Measurements from ENCODE around the gene ATP7A.
"Not testable (repeated sequence)": the region's sequence is repeated elsewhere in the genome, so short reads cannot be mapped to it uniquely, and the experiment has no call there.

ATP7A gene

DNA sequence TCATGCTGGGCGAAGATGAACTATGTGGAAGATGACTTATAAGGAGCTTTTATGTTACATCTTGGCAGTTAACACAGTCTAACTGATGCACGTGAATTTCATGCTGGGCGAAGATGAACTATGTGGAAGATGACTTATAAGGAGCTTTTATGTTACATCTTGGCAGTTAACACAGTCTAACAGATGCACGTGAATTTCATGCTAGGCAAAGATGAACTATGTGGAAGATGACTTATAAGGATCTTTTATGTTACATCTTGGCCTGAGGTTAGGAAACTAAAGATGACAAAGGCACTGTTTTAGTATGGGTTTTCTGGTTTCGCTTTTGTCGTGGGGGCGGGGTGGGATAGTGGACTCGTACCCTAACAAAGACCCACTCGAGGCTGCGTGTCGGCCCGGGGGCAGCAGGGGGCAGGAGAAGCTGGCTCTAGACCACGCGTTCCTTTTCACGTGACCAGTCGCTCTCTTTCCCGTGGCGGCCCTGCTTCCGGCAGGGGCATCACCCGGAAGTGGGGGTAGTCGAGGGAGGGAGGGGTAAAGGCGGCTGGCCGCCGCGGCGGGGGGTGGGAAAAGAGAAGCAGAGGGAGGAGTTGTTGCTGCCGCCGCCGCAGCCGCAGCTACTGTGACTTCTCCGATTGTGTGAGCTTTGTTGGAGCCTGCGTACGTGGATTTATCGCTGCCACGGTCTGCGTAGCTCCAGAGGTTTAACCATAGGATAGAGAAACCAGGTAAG, at the start of gene ATP7A:
TSS of gene ATP7A (plus strand) at position 586 of the 733 bp plus-strand sequence. CDS start 60,949 bp downstream, outside the sequence.
- FAIRE-seq = no peak

DNA sequence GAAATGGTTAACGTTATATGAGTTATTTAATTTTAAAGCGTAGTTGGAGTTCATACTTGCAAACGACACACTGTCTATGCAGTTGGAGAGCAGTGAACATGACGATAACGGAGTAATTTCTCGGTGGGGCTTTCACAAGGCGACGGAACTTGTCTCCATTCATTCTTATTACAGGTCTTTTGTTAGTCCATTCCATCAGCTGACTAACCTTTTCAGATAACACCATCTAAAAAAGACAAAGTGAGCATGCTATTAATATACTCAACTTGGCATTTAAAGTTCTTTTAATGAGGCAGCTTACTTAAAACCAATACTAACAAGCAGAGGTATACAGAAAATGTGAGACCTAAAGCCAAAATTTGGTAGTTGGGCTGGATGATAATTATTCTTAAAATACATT, 35.1 kb upstream of the ATP7A start:
- FAIRE-seq = no peak

DNA sequence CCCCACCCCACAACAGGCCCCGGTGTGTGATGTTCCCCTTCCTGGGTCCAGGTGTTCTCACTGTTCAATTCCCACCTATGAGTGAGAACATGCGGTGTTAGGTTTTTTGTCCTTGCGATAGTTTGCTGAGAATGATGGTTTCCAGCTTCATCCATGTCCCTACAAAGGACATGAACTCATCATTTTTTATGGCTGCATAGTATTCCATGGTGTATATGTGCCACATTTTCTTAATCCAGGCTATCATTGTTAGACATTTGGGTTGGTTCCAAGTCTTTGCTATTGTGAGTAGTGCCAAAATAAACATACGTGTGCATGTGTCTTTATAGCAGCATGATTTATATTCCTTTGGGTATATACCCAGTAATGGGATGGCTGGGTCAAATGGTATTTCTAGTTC, 29.1 kb upstream of the ATP7A start:
- FAIRE-seq = not testable (repeated sequence)

DNA sequence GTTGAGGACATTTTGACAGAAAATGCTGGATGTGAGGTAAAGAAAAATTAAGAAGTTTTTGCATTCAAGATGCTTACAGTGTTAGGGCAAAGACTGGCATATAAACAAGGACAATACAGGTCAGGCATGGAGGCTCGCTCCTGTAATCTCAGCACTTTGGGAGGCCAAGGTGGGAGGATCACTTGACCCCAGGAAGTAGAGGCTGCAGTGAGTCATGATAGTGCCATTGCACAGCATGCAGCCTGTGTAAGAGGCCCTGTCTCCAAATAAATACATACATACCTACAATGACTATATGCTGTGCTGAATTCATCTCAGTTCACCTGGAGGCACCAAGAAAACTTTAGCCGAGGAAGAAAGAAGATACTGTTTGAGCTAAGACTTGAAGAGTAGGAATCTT, 17.6 kb upstream of the ATP7A start:
- no peak for FAIRE-seq

DNA sequence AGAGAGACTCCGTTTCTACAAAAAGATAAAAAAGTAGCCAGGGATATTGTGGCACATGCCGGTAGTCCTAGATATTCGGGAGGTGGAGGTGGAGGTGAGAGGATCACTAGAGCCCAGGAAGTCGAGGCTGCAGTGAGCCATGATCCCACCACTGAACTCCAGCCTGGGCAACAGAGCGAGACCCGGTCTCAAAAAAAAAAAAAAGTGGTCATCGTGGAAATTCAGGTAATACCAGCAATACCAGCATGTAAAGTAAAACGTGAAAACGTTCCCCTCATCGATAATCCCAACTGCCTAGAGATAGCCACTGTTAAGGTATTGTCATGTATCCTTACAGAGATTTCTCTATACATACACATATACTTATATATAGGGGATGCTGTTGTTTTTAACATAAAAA, 16.8 kb upstream of the ATP7A start:
- FAIRE-seq = no peak

DNA sequence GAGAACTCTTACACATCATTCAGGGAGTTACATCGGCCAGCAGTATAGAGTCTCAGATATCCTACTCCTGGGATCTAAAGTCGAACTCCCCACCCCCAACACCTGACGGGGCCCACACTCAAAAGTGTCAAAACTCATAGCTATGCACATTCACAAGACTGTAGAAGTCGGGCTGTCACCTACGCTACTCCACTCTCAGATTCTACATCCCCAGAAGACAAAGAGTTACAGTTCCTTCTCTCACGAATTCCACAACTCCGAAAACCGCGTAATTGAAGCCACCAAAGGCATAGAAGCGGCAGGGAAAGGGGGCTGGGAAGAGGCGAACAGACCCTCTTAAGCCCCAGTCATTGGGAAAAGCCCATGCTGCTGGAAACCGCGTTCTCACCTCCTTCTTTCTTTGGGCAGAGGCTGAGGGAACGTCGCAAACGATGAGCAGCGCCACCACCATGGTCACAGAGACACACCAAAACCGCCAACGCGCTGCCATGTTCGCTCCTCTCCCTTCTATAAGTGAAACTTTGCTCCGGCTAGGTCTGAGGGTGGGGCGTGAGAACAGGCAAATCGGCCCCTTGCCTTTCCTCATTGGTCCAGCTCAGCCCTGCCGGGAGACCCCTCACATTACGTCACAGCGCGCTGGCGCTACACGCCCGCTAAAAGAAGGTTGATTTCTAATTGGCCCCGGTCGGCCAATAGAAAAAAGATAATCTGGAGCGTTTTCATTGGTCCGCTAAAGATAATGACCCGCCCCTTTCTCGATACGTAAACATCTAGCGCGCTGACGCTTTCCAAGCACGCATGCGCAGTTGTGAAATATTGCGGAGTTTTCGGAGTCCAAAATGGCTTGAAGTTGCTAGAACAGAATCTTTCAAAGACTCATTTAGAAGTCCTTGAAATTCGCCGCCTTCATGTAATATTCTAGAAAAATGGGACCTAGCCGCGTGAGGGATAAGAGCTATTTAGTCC, 15.3 kb upstream of the ATP7A start, which contains the start of gene MAGT1:
TSS of gene MAGT1 (minus strand) at position 515 of the 966 bp plus-strand sequence. CDS start at position 490, 25 bp downstream.
- FAIRE-seq = peak; percentile 99

DNA sequence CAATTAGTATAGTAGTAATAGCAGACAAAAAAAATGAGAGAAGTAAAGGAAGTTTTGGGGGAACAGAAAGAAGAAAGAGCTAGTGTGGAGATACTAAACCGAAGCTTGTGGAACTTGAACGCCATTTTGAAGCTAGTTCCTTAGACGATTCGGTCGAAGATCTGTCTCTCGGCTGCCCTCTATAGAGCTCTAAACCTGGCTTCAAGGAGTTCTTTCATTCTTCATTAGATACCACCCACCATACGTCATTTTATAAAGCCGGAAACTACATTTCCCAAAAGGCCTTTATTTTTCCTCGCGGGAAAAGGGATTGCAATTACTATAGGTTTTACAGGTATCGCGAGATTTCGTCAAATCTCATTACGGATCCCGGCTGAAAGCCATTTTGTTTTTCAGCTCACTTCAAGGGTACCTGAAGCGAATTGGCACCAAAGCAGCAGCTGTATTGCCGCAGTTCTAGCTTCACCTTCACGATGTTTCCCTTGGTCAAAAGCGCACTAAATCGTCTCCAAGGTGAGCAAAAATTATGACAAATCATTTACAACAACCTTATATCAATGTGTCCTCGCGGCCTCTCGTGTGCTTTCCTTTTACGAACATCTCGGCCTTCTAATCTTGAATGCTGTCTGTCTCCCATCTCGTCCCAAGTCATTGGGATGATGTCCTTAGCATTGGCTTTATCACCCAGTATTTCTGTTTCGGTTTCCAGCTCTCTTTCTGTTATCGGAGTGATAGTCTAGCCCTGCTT, 11.2 kb upstream of the ATP7A start, which contains the start of gene COX7B:
TSS of gene COX7B (plus strand) at position 388 of the 748 bp plus-strand sequence. CDS start at position 474, 86 bp downstream.
- peak; percentile 98 for FAIRE-seq

DNA sequence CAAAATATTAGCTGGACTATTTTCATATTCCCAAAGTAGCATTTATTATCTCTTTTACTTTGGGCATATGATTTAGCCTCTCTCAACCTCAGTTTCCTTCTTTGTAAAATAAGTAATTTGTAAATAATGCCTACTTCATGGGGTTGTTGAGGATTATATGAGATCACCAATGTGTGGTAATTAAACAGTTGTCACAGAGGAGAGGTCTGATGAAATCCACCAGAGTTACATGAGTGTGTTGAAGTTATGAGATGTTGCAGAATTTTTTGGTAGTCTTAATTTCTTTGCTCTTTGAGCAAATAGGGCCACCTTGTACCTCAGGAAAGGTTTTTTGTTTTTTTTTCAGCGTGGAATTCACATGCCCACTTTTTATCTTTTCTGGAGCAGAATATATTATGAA, 9.8 kb upstream of the ATP7A start:
- FAIRE-seq = no peak

DNA sequence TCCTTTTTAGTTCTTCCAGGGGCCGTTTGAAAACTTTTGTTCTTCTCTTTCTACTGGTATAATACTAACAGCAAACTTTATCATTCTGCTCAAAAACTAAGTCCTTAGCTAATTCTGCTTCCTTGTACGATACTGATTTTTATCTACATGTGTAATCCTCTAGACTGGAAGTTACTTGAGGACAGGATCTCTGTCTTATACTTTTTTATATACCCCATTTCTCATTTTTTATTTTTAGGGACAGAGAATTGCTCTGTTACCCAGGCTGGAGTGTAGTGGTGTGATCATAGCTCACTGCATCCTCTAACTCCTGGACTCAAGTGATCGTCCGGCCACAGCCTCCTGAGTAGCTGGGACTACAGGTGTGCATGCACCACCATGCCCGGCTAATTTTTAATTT, 9.0 kb upstream of the ATP7A start:
- no peak for FAIRE-seq

DNA sequence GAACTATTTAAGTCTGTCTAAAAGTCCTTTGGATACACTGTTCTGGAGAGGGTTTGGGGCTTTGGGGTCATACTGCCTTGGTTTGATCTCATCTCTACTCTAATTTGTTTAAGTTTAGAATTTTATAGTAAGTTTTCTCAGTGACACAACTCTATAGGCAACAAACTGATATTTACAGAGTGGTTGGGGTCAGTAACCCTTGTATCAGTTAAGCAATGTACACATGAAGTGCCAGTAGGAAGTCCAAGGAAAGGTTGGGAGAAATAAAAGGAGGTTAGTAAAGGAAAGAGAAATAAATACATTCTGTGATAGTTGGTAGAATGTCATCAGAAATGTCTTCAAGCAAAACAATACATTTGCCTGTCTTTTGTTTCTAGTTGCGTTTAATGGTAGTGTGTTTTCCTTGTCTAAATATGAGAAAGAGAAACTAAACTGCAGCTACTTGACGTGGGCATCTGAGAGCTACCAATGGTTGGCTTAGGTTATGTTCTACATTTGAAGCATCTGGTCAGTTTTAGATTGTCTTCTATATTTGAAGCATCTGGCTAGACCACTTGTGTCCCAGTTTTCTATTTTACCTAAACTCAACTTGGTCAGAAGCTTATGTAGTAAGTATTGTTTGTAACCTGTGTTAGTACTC, 6.9 kb downstream of the ATP7A start:
- no peak for FAIRE-seq

DNA sequence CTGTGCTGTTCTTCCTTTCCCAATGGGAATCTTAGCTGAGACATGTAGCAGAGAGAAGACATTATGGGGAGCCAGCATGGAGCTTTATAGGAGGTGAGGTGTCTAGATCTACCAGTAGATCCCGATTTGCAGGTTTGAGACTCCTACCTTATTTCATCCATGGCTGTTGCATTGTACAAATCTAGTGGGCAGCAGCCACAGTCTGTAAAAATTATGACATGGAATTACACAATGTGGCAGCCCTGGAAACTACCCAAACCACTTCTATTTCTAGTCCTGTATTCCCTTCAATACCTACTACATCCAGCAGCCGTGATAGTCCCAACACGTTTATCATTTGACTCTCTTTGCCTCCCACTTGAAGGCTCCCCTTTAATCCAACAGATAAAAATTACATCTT, 8.1 kb downstream of the ATP7A start:
- FAIRE-seq = no peak

DNA sequence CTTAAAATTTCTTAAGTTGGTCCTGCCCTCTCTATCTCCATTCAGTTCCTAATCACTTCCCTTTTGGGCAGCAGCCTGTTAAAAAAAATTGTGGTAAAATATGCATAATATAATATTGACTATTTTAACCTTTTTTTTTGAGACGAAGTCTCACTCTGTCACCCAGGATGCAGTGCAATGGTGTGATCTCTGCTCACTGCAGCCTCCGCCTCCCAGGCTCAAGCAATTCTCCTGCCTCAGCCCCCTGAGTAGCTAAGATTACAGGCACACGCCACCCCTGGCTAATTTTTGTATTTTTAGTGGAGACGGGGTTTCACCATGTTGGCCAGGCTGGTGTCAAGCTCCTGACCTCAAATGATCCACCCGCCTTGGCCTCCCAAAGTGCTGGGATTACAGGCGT, 8.9 kb downstream of the ATP7A start:
- not testable (repeated sequence) for FAIRE-seq

DNA sequence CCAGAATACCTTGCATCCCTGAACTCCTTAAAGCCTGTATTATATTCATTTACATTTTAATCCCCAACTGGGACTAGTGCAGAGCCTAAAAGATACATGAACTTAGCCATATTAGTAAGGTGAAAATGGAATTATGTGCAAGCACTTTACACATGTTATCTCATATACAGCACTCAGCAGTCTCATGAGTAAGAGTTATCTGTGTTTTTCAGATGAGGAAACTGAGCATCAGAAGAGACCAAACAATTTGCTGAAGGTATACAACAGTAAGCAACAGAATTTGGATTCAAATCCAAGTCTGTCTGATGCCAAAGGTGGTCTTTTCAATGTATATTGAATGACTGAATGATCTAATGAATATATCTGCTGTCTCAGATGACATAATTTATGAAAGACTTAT, 12.3 kb downstream of the ATP7A start:
- no peak for FAIRE-seq

DNA sequence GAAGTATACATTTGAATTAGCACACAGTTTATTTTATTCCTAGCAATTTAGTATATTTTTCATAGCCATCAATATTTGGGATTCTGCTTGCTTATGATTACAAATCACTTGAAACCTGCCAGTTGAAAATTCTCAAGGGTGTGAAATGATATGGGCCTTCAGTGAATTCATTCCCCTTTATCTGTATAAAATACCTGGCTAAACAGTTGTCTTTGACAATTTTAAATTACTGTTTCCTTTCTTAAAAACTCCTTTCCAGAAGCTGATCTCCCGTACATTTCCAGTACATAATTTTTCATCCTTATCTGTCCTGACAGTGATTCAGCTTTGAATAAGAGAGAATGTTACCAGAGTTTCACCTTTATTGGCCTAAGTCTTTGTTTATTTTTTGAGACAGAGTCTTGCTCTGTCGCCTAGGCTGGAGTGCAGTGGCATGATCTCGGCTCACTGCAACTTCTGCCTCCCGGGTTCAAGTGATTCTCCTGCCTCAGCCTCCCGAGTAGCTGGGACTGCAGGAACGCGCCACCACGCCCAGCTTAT, 13.9 kb downstream of the ATP7A start:
- FAIRE-seq = no peak

DNA sequence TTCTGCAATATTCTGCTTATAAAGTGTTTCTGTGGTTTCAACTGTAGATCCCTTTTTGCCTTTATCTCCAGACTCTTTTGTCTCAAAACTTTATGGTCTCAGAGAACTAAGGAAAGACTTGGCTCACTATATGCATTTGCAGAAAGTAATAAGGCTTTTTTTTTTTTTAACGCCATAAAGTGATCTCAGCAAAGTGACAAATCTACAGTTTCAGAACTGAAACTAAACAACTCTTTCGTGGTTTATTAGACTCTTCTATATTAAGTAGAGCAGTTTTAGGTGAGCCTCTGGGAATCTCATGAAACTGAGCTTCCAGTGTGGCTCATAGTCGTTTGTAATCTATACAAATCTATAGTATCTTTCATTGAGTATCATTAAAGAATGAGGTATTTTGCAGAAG, 15.3 kb downstream of the ATP7A start:
- no peak for FAIRE-seq

DNA sequence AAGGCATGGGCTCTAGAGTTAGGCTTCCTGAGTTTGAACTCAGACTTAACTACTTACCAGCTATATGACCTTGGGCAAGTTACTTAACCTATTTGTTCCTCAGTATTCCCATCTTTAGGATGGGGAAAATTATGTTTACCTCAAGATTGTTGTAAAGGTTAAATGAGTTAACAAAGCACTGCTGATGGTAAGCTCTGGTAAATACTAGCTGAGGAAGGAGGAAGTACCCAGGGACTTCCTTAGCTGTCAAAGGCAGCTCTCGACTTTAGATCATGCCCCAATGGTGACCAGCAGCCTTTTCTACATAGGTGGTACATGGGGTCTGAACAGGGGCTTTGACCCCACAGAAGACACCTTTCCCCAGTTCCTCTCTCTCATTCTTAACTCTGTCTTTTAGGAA, 20.1 kb downstream of the ATP7A start:
- FAIRE-seq = no peak

DNA sequence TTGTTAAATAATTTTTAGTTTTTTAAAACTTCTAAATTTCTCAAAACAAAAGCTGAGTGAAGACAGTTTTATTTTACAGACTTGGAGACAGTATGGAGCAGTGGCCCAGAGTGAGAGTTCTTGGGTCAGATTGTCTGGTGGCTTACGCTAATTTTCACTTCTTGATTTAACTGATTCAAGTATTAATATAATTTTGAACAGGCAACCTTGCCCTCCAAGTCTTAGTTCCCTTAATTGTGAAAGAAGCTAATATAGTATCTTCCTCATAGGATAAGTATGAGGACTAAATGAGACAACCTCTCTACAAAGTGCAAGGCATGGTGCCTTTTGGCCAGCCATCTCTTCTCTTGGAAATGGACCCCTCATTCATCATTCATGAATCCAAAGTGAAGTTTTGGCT, 25.4 kb downstream of the ATP7A start:
- FAIRE-seq = no peak

DNA sequence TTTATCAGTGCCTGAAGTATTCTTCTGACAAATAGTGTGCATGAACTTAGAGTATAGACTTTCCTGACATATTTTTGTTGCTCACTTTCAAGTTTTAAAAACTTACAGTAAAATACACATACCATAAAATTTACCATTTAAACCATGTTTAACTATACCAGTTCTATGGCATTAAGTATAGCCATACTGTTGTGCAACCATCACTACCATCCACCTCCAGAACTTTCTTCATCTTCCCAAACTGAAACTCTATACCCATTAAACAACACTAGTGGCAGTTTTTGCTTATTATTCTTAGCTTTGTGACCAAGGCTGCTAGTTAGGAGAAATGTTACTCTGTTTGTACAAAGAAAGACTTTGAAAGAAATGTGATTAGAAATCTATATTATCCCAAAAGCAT, 25.8 kb downstream of the ATP7A start:
- no peak for FAIRE-seq

DNA sequence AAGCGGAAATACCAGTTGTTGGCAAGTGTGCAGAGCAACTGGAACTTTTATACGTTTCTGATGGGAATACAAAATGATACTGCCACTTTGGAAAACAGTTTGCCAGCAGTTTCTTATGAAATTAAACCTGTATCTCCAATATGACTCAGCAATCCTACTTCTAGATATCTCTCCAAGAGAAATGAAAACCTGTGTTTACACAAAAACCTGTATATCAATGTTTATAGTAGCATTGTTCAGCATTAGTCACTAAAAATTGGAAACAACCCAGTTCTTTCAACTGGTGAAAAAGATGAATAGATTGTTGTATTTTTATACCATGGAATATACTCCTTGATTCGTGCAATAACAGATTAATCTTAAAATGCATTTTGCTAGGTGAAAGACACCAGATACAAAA, 26.8 kb downstream of the ATP7A start:
- no peak for FAIRE-seq

DNA sequence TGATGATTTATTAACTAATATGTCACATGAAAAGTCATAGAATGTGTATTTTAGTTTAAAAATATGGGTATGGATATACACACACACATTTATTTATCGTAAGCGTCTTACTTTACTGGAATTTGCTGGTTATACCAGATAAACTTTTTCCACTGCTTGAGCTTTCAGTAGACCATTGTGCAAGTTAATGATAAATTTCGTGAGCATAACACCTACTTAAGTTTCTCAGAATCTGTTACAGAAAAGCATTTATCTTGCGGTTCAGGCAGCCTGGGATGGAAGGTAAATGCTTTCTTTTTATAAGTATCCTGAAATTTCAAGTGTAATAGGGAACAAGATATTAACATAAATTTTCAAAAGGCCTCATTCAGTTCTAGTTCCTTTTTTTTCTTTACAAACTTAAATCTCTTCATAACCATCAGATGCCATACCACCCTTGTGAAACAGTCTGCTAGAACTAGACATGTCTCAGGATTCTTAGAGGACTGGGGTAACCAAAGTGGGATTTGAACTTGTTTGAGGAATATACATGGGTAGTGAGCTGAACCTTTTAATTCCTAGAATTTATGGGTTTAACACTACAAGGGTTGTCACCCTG, 27.7 kb downstream of the ATP7A start:
- no peak for FAIRE-seq

DNA sequence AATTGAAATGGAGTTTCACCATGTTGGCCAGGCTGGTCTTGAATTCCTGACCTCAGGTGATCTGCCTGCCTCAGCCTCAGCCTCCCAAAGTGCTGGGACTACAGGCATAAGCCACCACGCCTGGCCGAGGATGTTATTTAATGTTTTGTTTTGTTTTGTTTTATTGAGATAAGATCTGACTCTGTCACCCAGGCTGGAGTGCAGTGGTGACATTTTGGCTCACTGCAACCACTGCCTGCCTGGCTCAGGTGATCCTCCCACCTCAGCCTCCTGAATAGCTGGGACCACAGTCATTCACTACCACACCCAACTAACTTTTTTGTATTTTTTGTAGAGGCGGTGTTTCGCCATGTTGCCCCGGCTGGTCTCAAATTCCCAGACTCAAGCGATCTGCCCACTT, 34.5 kb downstream of the ATP7A start:
- FAIRE-seq = not testable (repeated sequence)
